ENCODE results near the gene JCHAIN.
"Not testable (repeated sequence)": the region's sequence is repeated elsewhere in the genome, so short reads cannot be mapped to it uniquely, and the experiment has no call there.

Gene JCHAIN

GRCh38 chr4:70694633-70695032, 28.3 kb upstream of the JCHAIN start:
- WGBS (ENCODE audit: insufficient coverage), result 100% methylated on average over 7 of the region's 7 CpGs
- H3K36me3 ChIP-seq (ENCODE audit: control insufficient read depth in 4 of 4, insufficient read depth in 4 of 4, low read length in 3 of 4); H3K27me3 ChIP-seq (replicated peaks in 2 of 5; ENCODE audit: control insufficient read depth in 4 of 5, insufficient read depth in 5 of 5, low read length in 4 of 5); H3K9me3 ChIP-seq (ENCODE audit: control extremely low read depth in 1 of 5, control insufficient read depth in 4 of 5, insufficient read depth in 2 of 5, low read depth in 1 of 5, low read length in 4 of 5); POLR2A ChIA-PET; DNase-seq; H3K4me3 ChIP-seq (ENCODE audit: control insufficient read depth in 1 of 7, extremely low read depth in 1 of 7, insufficient read depth in 4 of 7, low read depth in 2 of 7, low read length in 6 of 7); H3K27ac ChIP-seq (ENCODE audit: insufficient read depth in 1 of 2, low read depth in 1 of 2, low read length in 2 of 2, poor library complexity in 1 of 2, severe bottlenecking in 2 of 2): not testable (repeated sequence)
- H3K4me1 ChIP-seq (ENCODE audit: control extremely low read depth in 1 of 4, control insufficient read depth in 4 of 4, insufficient read depth in 4 of 4, low read length in 3 of 4), result peaks cover 2 to 19% (median 9%) of the 10 kb centered on the region in 4 experiments
- CTCF ChIA-PET, result interaction anchor here (0.6 to 4.3 kb wide), 4 partner anchors 10 to 40 kb away, joined by 3 to 12 read pairs (median 8); no protein-coding TSS in a partner anchor

GRCh38 chr4:70691661-70692060, 25.4 kb upstream of the JCHAIN start:
- DNase-seq, result peak in 2 of 3 donors; percentile 31 to 33
- ChIA-PET CTCF (interaction anchor here (1.5 to 4.3 kb wide), 5 partner anchors 9 to 43 kb away, joined by 3 to 15 read pairs (median 12); no protein-coding TSS in a partner anchor), POLR2A (interaction anchor here (0.6 kb wide), 1 partner anchor 82 kb away, joined by 3 read pairs; no protein-coding TSS in a partner anchor)
- Histone ChIP-seq H3K27ac (ENCODE audit: insufficient read depth in 1 of 2, low read depth in 1 of 2, low read length in 2 of 2, poor library complexity in 1 of 2, severe bottlenecking in 2 of 2) (no peak overlapping the region), H3K9me3 (ENCODE audit: control extremely low read depth in 1 of 5, control insufficient read depth in 4 of 5, insufficient read depth in 2 of 5, low read depth in 1 of 5, low read length in 4 of 5) (no peaks in the 10 kb centered on the region), H3K4me1 (ENCODE audit: control extremely low read depth in 1 of 4, control insufficient read depth in 4 of 4, insufficient read depth in 4 of 4, low read length in 3 of 4) (peaks cover 8 to 35% (median 25%) of the 10 kb centered on the region in 4 experiments), H3K27me3 (replicated peaks in 2 of 5; ENCODE audit: control insufficient read depth in 4 of 5, insufficient read depth in 5 of 5, low read length in 4 of 5) (no peaks in the 10 kb centered on the region), H3K4me3 (ENCODE audit: control insufficient read depth in 1 of 7, extremely low read depth in 1 of 7, insufficient read depth in 4 of 7, low read depth in 2 of 7, low read length in 6 of 7) (peak overlapping the region in 1 of 7 experiments; percentile 12), H3K36me3 (ENCODE audit: control insufficient read depth in 4 of 4, insufficient read depth in 4 of 4, low read length in 3 of 4) (peaks cover 2 to 6% (median 2%) of the 10 kb centered on the region in 4 experiments)
- WGBS (ENCODE audit: insufficient coverage), result no CpG with 5 or more reads among the region's 1 CpG

GRCh38 chr4:70688795-70689231, 22.5 kb upstream of the JCHAIN start:
- WGBS (ENCODE audit: insufficient coverage), result 5% methylated on average over 15 of the region's 19 CpGs
- POLR2A ChIA-PET, result interaction anchor here (1.2 kb wide), 1 partner anchor 15 kb away, joined by 6 read pairs; no protein-coding TSS in a partner anchor
- peaks cover 8 to 35% (median 25%) of the 10 kb centered on the region in 4 experiments for H3K4me1 ChIP-seq (ENCODE audit: control extremely low read depth in 1 of 4, control insufficient read depth in 4 of 4, insufficient read depth in 4 of 4, low read length in 3 of 4)
- H3K27ac ChIP-seq (ENCODE audit: insufficient read depth in 1 of 2, low read depth in 1 of 2, low read length in 2 of 2, poor library complexity in 1 of 2, severe bottlenecking in 2 of 2), result peak overlapping the region; percentile 54 to 94
- H3K9me3 ChIP-seq (ENCODE audit: control extremely low read depth in 1 of 5, control insufficient read depth in 4 of 5, insufficient read depth in 2 of 5, low read depth in 1 of 5, low read length in 4 of 5), result no peaks in the 10 kb centered on the region
- CTCF ChIA-PET, result interaction anchor here (0.6 to 2.3 kb wide), 12 partner anchors 8 to 300 kb away, joined by 3 to 28 read pairs (median 5); no protein-coding TSS in a partner anchor
- peaks cover 2 to 6% (median 2%) of the 10 kb centered on the region in 4 experiments for H3K36me3 ChIP-seq (ENCODE audit: control insufficient read depth in 4 of 4, insufficient read depth in 4 of 4, low read length in 3 of 4)
- no peaks in the 10 kb centered on the region for H3K27me3 ChIP-seq (replicated peaks in 2 of 5; ENCODE audit: control insufficient read depth in 4 of 5, insufficient read depth in 5 of 5, low read length in 4 of 5)
- peak in 1 of 3 donors; percentile 23 for DNase-seq
- peak overlapping the region; percentile 73 to 100 (median 87) for H3K4me3 ChIP-seq (ENCODE audit: control insufficient read depth in 1 of 7, extremely low read depth in 1 of 7, insufficient read depth in 4 of 7, low read depth in 2 of 7, low read length in 6 of 7)

DNA sequence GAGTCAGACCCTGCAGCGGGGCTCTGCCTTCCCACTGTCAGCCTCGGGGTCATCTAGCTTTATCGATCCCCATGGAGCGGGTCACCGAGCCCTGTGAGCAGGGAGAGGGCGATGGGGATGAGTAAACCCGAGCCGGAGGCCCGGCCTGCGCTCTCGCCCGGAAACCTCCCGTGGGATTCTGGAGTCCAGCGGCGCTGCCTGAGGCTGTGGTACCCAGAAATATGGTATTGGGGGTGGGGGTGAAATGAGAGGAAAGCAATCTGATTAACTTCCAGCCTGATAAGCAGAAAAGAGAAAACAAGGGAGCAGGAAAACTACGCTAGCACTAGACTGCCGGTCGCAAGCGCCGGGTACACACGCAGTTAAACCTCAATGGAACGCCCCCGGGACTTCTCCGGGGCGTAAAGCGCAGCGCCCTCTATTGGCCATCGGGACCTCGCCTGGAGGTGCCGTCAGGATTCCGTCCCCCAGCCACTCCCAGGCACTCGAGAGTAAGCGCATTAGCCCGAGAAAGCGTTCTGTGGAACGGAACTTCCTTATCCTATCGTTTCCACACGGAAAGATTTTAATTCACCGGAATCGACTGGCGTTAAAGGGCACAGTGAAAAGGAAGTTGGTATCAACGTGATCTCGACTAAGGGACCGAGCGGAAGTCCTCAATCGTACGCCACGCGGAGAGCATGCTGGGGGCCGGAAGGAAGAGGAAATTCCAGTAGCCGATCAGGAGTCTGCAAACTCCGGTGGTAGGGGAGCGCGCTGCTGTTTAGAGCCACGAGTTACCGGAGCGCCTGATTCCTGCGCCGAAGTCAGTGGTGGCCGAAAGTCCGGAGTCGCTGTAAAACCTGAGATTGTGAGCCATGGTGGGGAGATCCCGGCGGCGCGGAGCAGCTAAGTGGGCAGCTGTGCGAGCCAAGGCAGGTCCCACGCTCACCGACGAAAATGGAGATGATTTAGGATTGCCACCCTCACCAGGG, 21.8 kb upstream of the JCHAIN start, which contains the start of gene UTP3:
Gene UTP3, plus strand, starts transcription at position 712 of the 974 bp plus-strand sequence. Its CDS starts 146 bp downstream, at position 858.
- POLR2A ChIA-PET, result interaction anchor here (1.2 kb wide), 1 partner anchor 16 kb away, joined by 6 read pairs; no protein-coding TSS in a partner anchor
- H3K27ac ChIP-seq (ENCODE audit: insufficient read depth in 1 of 2, low read depth in 1 of 2, low read length in 2 of 2, poor library complexity in 1 of 2, severe bottlenecking in 2 of 2), result peak within 1 kb of the TSS; percentile 92 to 94
- under 1% methylated on average over 45 of the region's 70 CpGs for WGBS (ENCODE audit: insufficient coverage)

DNA sequence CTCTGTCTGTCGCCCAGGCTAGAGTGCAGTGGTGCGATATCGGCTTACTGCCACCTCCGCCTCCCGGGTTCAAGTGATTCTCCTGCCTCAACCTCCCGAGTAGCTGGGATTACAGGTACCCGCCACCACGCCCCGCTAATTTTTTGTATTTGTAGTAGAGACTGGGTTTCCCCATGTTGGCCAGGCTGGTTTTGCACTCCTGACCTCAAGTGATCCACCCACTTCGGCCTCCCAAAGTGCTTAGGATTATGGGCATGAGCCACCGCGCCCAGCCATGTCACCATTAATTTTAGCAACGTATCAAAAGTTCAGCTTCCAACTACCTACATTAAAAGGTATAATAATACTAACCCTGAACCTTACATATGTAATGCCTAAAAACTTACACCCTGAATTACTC, 21.1 kb upstream of the JCHAIN start:
- H3K27ac ChIP-seq (ENCODE audit: insufficient read depth in 1 of 2, low read depth in 1 of 2, low read length in 2 of 2, poor library complexity in 1 of 2, severe bottlenecking in 2 of 2), result peak overlapping the region; percentile 92 to 94
- ChIA-PET POLR2A (interaction anchor here (0.5 kb wide), 1 partner anchor 20 kb away, joined by 3 read pairs; no protein-coding TSS in a partner anchor), CTCF (interaction anchor here (0.6 to 1.9 kb wide), 4 partner anchors 33 to 217 kb away, joined by 3 to 5 read pairs (median 3); no protein-coding TSS in a partner anchor)
- 84% methylated on average over 11 of the region's 13 CpGs for WGBS (ENCODE audit: insufficient coverage)
- no peaks in the 10 kb centered on the region for H3K9me3 ChIP-seq (ENCODE audit: control extremely low read depth in 1 of 5, control insufficient read depth in 4 of 5, insufficient read depth in 2 of 5, low read depth in 1 of 5, low read length in 4 of 5)
- no peak for DNase-seq
- H3K4me1 ChIP-seq (ENCODE audit: control extremely low read depth in 1 of 4, control insufficient read depth in 4 of 4, insufficient read depth in 4 of 4, low read length in 3 of 4), result peaks cover 8 to 35% (median 25%) of the 10 kb centered on the region in 4 experiments
- no peaks in the 10 kb centered on the region for H3K27me3 ChIP-seq (replicated peaks in 2 of 5; ENCODE audit: control insufficient read depth in 4 of 5, insufficient read depth in 5 of 5, low read length in 4 of 5)
- H3K4me3 ChIP-seq (ENCODE audit: control insufficient read depth in 1 of 7, extremely low read depth in 1 of 7, insufficient read depth in 4 of 7, low read depth in 2 of 7, low read length in 6 of 7), result peak overlapping the region; percentile 73 to 100 (median 87)
- H3K36me3 ChIP-seq (ENCODE audit: control insufficient read depth in 4 of 4, insufficient read depth in 4 of 4, low read length in 3 of 4), result peaks cover 0 to 6% (median 2%) of the 10 kb centered on the region in 4 experiments

More for the DNA sequence above, 21.8 kb upstream of the JCHAIN start, which contains the start of gene UTP3:
- DNase-seq, result peak; percentile 97 to 98 (median 98)
- peaks cover 2 to 6% (median 2%) of the 10 kb centered on the region in 4 experiments for H3K36me3 ChIP-seq (ENCODE audit: control insufficient read depth in 4 of 4, insufficient read depth in 4 of 4, low read length in 3 of 4)
- H3K9me3 ChIP-seq (ENCODE audit: control extremely low read depth in 1 of 5, control insufficient read depth in 4 of 5, insufficient read depth in 2 of 5, low read depth in 1 of 5, low read length in 4 of 5), result no peaks in the 10 kb centered on the region
- H3K4me1 ChIP-seq (ENCODE audit: control extremely low read depth in 1 of 4, control insufficient read depth in 4 of 4, insufficient read depth in 4 of 4, low read length in 3 of 4), result peaks cover 8 to 35% (median 25%) of the 10 kb centered on the region in 4 experiments
- no peaks in the 10 kb centered on the region for H3K27me3 ChIP-seq (replicated peaks in 2 of 5; ENCODE audit: control insufficient read depth in 4 of 5, insufficient read depth in 5 of 5, low read length in 4 of 5)
- H3K4me3 ChIP-seq (ENCODE audit: control insufficient read depth in 1 of 7, extremely low read depth in 1 of 7, insufficient read depth in 4 of 7, low read depth in 2 of 7, low read length in 6 of 7), result peak within 1 kb of the TSS; percentile 73 to 100 (median 87)
- CTCF ChIA-PET, result interaction anchor here (0.6 to 2.3 kb wide), 10 partner anchors 9 to 47 kb away, joined by 3 to 28 read pairs (median 4); no protein-coding TSS in a partner anchor

DNA sequence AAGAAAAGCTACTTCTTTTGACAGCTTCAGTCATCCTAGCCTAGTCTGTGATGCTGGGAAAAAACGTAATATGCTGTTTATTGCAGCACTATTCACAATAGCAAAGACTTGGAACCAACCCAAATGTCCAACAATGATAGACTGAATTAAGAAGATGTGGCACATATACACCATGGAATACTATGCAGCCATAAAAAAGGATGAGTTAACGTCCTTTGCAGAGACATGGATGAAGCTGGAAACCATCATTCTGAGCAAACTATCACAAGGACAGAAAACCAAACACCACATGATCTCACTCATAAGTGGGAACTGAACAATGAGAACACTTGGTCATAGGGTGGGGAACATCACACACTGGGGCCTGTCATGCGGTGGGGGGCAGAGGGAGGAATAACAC, 15.8 kb upstream of the JCHAIN start:
- H3K27ac ChIP-seq (ENCODE audit: insufficient read depth in 1 of 2, low read depth in 1 of 2, low read length in 2 of 2, poor library complexity in 1 of 2, severe bottlenecking in 2 of 2); DNase-seq; H3K9me3 ChIP-seq (ENCODE audit: control extremely low read depth in 1 of 5, control insufficient read depth in 4 of 5, insufficient read depth in 2 of 5, low read depth in 1 of 5, low read length in 4 of 5); H3K36me3 ChIP-seq (ENCODE audit: control insufficient read depth in 4 of 4, insufficient read depth in 4 of 4, low read length in 3 of 4); H3K4me3 ChIP-seq (ENCODE audit: control insufficient read depth in 1 of 7, extremely low read depth in 1 of 7, insufficient read depth in 4 of 7, low read depth in 2 of 7, low read length in 6 of 7); H3K27me3 ChIP-seq (replicated peaks in 2 of 5; ENCODE audit: control insufficient read depth in 4 of 5, insufficient read depth in 5 of 5, low read length in 4 of 5); POLR2A ChIA-PET: not testable (repeated sequence)
- peaks cover 0 to 23% (median 5%) of the 10 kb centered on the region in 4 experiments for H3K4me1 ChIP-seq (ENCODE audit: control extremely low read depth in 1 of 4, control insufficient read depth in 4 of 4, insufficient read depth in 4 of 4, low read length in 3 of 4)
- CTCF ChIA-PET, result interaction anchor here (2.6 kb wide), 1 partner anchor 10 kb away, joined by 6 read pairs; no protein-coding TSS in a partner anchor
- 100% methylated on average over 1 of the region's 3 CpGs for WGBS (ENCODE audit: insufficient coverage)

All from common myeloid progenitor, CD34-positive (primary cell).